ENCODE results near the gene INHA.
A peak's percentile ranks its signal among the peaks of the same experiment; 100 is the strongest.

INHA gene

DNA sequence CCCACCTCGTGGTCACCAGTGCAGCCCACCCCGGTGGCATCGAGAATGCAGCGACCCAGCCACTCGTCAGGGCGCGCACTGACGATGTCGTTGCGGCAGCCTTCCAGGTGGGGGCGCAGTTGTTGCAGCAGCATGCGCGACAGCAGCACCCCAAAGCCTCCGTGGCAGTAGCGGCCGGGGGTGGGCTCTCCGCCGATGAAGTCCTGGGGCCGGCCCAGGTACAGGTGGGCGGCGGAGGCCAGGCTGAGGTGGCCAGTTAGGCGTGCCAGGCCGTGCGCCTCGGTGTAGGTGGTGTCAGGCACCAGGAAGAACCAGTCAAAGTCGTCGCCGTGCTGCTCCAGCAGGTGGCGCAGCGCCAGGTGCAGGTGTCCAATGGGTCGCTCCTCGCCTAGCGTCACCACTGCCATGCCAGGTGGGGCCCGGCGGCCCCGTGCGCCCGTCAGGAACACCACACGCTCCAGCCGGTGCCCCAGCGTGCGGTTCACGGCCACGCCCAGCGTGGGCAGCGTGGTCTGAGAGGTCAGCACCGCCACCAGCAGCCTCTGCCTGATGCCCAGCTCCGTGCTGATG, 30.4 kb upstream of the INHA start:
- peak; percentile 56 to 77 for DNase-seq

DNA sequence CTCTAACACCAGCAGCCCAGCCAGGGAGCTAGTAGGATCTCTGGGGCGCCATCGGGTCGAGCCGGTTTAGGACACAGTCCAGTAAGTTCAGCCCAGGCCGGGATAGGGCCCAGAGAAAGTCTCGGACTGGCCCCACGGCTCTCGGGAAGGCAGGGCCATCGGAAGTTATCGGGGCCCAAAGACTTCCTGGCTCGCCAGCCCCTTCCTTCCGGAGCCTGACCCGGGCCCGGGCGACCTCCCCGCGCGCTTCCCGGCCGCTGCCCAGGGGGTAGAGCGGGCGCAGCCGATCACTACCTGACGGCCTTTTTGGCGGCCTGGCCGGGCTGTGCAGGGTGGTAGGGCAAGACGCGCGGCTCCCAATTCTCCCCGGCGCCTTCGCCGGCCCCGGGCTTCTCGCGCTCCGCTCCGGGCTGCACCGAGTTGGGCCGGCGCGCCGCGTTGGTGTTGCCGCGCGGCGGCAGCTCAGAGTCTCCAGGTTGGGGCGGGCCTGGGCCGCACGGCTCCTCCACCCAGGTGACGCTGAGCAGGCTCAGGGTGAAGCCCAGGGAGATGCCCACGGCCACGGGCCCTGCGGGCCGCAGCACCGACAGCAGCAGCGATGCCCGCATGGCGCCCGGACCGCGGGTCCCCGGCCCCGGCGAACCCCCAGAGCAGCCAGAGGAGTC, 29.0 kb upstream of the INHA start:
- peak in 1 of 2 experiments; percentile 20 for DNase-seq

DNA sequence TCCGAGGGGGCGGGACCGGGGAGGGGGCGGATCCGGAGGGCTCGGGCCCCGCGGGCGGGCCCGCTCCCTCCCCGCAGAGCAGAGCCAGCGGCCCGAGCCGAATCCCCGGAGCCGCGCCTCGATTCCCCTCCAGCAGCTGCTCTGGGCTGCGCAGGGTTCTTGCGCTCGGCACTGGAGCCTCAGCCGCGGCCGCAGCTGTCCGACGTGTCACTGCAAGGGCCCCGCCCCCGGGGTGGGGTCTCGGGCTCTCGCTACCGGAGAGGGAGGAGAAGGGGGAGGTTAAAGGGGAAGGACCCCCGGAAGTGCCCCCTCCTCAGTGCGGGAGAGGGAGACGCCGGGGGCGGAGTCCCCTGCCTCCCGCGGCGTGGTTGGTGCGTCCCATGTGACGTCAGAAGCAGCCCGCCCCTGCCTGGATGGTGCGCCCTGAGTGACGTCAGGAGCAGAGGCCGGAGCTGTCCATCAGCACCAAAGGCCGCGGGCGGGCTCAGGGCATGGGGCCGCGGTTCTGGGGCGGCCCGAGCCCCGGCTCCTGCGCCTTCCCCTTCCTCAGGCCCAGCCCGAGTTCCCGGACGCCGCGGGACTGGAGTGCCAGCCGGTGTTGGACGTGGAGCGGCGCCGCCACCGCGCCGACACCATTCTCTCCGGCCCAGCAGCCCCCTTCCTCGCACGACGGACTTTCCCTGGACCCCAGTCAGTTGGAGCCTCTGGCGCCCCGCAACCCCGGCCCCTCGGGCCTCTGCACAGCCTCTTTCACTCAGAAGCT, 28.3 kb upstream of the INHA start, which contains the start of the genes CHPF and TMEM198:
CHPF (minus strand) TSS at position 214 of the 763 bp plus-strand sequence. CDS start 271 bp downstream, outside the sequence.
TMEM198 (plus strand) TSS at position 433 of the 763 bp plus-strand sequence. CDS start 700 bp downstream, outside the sequence.
- DNase-seq = peak; percentile 96 to 98

DNA sequence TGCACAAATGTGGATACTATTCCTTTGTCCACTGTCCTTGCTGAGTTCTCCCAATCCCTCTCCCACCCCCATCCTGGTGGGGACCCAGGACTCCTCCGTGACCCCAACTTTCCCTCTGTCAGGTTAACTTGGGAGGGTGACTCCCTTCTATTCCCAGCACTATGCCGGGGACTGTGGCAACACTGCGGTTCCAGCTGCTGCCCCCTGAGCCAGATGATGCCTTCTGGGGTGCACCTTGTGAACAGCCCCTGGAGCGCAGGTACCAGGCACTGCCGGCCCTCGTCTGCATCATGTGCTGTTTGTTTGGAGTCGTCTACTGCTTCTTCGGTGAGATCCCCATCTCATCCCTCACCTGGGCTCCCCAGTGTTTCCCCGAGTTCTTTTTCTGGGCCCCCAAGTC, 27.5 kb upstream of the INHA start:
- no peak for DNase-seq

DNA sequence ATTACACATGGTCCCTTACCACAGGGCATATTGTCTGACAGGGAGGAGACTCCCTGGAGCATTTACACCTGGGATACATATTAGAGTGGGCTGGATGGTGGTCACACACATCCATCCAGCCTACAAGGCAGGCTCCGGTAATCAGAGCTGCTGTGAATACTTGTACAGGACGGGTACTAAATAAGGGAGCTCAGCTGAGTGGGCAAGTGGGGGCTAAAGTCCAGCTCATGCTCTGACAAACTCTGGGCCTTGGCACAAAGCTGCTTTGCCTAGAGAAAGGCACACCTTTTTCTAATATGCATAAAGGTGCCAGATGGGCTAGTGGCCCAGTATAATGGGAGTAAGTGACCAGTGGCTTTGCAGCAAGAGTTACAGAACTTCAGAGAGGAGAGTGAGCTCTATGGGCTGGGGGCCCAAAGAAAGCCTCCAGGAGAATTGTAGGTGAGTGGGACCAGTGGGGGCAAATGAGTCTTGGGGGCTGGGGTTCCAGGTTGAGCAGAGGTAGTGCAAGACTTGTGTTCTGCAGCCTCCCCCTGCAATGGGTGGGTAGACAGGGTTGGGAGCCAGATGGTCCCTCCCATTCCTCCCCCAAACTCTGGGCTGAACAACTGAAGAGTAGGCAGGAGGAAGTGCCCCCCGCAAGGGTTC, 26.7 kb upstream of the INHA start:
- DNase-seq = no peak

DNA sequence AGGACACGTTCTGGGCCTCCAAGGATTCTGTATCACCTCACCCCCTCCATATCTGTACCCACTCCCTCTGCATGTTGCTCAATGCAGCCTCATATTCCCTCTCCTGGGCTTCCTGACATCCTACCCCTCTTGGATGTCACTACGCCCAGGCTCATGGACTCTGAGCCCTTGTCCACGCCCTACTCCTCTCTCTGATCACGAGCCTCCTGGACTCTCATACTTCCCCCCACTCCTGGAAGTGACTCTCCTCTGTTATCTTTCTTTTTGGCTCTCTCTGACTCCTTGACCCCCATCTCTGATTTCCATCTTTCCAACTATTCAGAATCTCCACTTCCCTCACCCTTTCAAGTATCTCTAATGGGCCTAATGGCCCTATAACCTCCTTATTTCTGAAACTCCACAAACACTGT, 26.2 kb upstream of the INHA start:
- no peak for DNase-seq

DNA sequence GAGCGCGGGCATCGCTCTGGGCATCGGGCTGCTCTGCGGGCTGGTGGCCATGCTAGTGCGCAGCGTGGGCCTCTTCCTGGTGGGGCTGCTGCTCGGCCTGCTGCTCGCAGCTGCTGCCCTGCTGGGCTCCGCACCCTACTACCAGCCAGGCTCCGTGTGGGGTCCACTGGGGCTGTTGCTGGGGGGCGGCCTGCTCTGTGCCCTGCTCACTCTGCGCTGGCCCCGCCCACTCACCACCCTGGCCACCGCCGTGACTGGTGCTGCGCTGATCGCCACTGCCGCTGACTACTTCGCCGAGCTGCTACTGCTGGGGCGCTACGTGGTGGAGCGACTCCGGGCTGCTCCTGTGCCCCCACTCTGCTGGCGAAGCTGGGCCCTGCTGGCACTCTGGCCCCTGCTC, 24.5 kb upstream of the INHA start:
- no peak for DNase-seq

DNA sequence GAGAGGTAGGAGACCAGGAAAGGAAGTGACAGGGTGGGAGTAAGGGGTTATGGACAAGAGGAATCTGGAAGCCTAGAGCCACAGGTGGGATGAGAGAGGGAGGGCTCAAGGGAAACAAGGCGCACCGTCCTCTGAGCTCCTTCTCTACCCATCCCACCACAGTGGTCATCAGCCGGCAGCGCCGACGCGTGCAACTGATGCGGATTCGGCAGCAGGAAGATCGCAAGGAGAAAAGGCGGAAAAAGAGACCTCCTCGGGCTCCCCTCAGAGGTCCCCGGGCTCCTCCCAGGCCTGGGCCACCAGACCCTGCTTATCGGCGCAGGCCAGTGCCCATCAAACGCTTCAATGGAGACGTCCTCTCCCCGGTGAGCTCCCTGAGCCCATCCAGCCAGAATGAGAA, 23.1 kb upstream of the INHA start:
- DNase-seq = no peak

DNA sequence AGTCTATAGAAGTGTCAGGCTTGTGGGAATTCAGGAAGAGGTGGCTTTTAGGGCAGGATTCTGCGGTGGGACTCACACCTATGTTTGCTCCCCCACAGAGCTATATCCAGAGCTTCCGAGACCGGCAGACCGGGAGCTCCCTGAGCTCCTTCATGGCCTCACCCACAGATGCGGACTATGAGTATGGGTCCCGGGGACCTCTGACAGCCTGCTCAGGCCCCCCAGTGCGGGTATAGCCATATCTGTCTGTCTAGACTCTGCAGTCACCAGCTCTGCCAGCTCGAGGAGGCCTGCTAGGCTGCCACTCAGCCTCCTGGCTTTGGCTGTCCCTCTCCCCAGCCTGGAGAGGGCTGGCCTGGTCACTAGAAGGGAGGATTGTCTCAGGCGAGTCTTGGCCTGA, 22.5 kb upstream of the INHA start:
- no peak for DNase-seq

DNA sequence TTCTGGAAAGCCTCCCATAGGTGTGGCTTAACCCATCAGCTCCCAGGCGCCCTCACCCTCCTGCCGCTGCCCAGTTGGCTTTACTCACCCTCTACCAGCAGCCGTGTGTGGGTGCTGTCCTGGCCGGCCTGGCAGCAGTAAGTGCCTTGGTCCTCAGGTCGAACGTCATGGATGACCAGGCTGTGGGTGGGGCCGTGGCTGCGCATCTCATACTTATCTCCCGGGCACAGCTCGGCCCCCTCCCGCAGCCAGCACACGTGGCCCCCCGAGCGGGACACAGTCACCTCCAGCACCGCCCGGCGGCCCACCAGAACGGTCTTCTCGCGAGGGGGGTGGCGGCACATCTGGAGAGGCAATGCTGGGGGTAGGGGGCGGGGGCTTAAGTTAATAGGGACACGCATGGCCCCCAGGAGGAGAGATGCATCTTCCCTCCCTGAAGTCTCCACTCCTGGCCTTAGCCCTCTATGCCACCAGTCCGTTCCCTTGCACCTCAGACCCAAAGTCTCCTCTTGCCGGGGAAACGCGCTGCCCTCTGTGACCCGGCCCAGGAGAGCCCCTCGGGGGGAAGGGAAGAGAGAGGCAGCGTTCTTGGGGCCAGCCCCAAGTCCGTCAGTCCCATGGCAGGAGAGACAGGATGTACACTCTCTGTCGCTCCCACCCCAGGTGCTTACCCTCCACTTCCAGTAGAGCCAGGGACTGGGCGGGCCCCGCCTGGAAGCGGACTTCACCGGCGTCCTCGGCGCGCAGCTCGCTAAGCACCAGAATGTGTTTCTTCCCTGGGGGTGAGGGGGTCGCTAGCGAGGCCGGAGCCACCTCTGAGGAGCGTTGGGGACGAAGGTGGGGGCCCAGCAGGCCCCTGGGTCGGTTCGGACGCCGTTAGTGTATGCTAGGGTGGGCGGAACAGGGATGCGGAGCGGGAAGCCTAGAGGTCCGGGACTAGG, 20.4 kb upstream of the INHA start:
- DNase-seq = no peak

DNA sequence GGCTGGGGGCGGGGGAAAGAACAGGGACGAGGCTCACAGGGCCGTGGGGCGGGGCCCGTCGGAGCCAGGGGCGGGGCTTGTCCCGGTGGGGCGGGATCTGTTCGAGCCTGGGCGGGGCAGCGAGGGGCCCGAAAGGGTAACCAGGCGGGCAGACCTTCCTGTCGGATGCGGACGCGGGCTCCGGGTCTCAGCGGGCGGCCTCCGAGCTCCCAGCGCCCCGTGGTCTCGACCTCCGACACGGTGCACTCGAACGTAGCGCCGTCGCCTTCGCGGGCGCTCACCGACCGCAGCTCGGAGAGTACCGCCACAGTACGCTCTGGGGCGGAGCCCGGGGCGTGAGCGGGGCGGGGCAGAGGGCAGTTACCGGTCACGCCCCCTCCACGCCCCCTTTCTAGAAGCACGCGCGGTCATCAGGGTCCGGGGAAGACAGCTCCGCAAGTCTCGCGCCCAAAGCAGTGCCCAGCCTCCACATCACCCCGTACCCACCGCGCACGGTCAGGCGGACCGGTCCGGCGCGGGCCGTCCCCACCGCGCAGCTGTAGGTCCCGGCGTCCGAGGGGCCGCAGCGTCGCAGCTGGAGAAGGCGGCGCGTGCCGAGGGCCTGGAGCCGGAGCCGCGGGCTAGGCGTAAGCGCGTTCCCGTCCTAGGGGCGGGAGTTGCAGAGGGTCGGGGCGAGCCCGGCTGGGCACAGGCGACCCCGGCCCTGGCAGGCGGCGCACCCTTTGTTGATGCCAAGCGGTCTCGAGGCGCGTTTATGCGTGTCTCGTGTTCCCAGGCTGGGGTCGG, 19.5 kb upstream of the INHA start:
- DNase-seq = peak; percentile 52 to 68

DNA sequence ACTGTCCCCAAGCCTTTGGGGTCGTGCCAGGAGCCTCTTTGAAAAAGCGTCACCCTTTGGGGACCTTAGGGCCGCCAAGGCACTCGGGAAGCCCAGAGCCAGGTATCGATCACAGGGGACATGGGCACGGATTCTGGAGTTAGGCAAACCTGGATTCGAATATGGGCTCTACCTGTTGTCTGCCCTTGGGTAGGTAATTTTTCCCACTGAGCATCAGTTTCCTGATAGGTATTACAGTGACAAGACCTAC, 19.0 kb upstream of the INHA start:
- DNase-seq = no peak

DNA sequence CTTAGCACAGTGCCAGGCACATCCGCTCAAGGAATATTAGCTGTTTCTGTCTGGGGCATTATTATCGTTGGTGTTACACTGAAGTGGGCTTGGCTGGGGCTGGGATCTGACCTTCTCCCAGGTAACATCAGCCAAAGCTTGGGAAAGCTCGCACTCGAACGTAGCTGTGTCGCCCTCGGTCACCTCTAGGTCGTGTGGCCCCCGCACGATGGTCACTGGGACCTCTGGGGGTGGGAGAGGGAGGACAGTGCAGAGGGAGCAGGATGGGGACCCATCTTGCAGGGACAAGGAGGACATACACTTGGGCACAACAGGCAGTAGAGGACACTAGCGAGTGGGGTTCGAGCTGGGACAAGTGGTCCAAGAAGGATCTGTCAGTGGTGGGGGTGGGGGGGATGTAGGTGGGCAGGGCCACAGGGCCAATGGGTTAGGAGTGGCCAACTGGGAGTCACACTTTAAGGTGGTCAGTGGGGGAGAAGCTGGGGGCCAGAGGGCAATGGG, 18.6 kb upstream of the INHA start:
- DNase-seq = no peak

DNA sequence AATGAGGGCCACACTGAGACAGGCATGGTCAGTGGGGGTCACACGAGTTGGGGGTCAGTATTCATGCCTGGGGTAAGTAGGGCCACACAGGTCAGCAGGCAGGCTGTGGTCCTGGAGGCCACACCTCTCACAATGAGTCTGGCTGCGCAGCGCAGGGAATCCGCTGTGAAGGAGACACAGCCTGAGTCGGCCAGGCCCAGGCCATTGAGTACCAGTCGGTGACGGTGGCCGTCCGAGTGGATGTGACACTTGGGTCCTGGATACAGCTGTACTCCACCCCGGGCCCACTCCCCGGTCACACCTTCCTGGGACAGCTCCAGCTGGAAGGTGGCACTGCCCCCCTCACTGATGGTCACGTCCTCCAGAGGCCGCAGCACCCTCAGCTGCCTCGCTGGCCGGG, 17.8 kb upstream of the INHA start:
- no peak for DNase-seq

DNA sequence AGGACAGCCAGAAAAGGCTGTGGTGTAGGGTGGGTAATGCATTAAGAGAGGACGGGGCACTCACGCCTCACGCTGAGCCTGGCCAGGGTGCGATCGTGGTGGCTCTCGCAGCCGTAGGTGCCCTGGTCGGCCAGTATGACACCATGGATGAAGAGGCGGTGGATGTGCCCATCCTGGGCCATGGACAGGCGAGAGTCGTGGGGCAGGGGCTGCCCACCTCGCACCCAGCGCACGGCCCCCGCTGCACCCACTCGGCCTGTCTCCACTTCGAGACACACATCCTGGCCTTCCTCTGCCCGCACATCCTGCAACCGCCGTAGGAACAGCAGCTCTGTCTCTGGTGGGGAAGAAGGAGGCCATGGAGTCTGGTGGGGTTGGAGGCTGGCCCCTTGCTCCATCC, 16.2 kb upstream of the INHA start:
- DNase-seq = no peak

DNA sequence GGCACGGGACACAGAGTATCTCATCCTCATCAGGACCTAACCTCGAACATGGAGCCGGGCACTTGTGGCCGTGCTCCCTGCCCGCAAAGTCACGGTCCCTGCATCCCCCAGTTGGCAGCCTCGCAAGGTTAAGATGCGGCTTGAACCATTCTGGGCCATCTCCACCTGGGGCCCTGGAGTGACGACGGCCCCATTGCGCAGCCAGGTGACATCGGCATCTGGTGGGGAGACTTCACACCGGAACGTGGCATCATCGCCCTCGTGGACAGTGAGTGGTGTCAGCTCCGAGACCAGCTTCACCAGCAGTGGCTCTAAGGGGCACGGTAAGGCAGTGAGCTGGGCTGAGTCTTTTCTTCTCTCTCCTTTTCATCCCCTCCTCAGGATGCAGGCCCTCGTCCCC, 15.7 kb upstream of the INHA start:
- DNase-seq = no peak

DNA sequence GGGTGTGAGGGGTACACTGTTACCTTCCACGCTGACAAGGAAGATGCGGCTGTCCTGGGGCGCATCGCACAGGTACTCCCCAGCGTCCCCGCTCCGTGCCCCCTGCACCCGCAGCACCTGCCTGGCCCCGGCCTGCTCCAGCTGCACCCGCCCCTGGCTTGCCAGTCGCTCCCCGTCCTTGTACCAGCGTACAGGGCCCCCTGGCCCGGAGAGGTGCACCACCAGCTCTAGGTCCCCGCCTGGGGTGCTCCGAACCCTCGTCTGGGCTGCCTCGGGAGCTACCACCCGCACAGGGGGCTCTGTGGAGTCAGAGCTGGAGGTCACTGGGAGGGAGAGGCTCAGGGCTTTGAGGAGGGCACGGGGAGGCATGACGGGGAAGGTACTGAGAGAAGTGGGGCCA, 14.8 kb upstream of the INHA start:
- no peak for DNase-seq

DNA sequence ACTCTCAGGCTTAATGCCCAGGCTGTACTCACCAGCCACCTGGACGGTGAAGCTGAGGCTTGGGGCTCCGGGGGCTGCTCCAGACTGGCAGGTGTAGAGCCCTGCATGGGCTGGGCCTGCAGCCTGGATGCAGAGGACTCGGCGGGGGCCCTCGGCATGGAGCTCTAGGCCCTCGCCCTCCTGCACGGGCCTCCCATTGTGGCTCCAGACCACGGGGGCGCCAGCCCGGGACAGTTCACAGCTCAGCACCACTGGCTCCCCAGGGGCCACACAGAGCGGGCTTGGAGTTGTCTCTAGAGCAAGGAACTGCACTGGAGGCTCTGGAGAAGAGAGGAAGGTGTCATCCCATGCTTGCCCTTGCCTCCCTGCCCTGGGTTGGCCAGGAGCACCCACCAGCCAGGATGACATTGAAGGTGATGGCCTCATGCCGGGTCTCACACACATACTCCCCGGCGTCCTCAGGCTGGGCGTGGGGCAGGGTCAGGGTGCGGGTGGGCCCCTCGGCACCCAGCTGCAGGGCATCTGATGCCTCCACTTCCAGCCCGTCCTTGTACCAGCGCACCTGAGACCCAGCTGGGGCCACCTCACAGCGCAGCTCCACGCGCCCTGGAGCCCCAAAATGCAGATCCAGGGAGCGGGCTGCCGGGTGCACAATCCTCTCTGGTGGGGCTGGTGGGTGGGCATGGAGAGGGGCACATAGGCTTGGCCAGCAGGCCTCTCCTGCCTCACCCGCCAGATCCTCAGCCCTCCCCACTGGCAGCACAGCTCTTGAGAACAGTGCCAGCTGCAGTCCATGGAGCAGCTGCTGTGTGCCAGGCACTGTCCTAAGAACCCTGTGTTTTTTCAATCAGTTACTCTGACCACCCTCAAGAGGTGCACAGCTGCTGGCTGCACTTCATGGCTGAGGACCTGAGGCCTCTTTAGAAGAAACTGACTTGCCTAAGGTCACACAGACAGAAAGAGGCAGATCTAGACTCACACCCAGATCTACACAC, 14.0 kb upstream of the INHA start:
- DNase-seq = peak in 1 of 2 experiments; percentile 23

DNA sequence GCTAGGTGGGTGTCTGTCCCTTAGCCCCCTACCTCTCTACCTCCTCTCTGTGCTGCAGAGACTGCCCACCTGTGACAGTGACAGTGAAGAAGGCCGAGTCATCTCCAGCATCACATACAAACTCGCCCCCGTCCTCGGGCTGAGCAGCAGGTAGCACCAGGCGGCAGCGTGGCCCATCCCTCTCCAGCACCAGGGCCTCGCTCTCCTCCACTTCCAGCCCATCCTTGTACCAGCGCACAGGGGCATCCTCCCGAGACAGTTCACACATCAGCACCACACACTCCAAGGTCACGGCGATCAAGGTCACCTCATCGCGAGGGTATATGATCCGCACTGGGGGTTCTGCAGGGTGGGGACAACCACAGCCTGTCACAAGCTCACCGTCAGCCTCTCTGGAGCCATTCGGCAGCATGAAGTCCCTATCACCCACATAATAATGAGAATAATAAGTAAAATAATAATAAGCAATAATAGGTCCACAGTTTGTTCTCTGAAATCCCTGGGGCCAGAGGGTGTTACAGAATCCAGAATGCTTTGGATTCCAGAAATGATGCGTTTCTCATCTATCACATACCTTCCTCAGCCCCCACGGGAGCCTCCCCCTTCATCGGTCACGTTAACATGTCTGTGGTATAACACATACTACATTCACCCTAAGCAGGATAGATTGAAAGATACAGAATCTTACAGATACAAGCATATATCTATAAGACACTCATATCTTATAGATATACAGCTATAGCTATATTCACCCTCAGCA, 12.8 kb upstream of the INHA start:
- no peak for DNase-seq
